Ascending aorta (tissue), 2 donors: ENCODE results near the gene JCHAIN. TPM values are rescaled to one million over a fixed set of nuclear protein-coding genes. Genes with fewer than 3 reads are reported as not detected.
A peak's percentile ranks its signal among the peaks of the same experiment; 100 is the strongest.
"Not testable (repeated sequence)": the region's sequence is repeated elsewhere in the genome, so short reads cannot be mapped to it uniquely, and the experiment has no call there.

ENCODE experiments used
- DNase-seq, 2 donors: peaks; one replicate each; pipeline ENCODE4 v3.0.0-alpha.2; 2019; ENCODE audit warnings: low spot score in 2 of 2
- H3K27ac ChIP-seq, 2 donors: fragments of 200-600 bp; sonication (generic); one replicate each; pipeline ENCODE4 v1.5.1; 2016 to 2017; ENCODE audit warnings: mild to moderate bottlenecking in 1 of 2
- H3K27me3 ChIP-seq: fragments of 200-600 bp; sonication (generic); one replicate; pipeline ENCODE4 v1.5.1; 2017
- H3K36me3 ChIP-seq, 2 donors: fragments of 200-600 bp; sonication (generic); one replicate each; pipeline ENCODE4 v1.5.1; 2016
- H3K4me1 ChIP-seq, 2 donors: fragments of 200-600 bp; sonication (generic); one replicate each; pipeline ENCODE4 v1.5.1; 2016 to 2017; ENCODE audit warnings: mild to moderate bottlenecking in 1 of 2
- H3K4me3 ChIP-seq, 2 donors: fragments of 200-600 bp; sonication (generic); one replicate each; pipeline ENCODE4 v1.5.1; 2016 to 2017; ENCODE audit warnings: mild to moderate bottlenecking in 1 of 2
- H3K9me3 ChIP-seq, 2 donors: fragments of 200-600 bp; sonication (generic); one replicate each; pipeline ENCODE4 v1.5.1; 2016
- intact Hi-C: fragments of 100-400 bp; cut with DNase I; formaldehyde crosslinking; loops from one replicate; pipeline ENCODE4 v1.15.1; 2023
- total RNA-seq: library from RNA; depleted of rRNA; stranded (reverse); fragments of >200 nt; gene quantifications from one replicate; pipeline ENCODE4 v1.1.0, GENCODE V29; 2016
- TF ChIP-seq, protein P1 (sequence below), 3 experiments: fragments of 200-600 bp in 2 of 3; fragments of 450-650 bp in 1 of 3; sonication (generic) in 2 of 3; IDR thresholded peaks; one replicate each; pipeline ENCODE4 v1.5.1; 2016 to 2019; ENCODE audit warnings: antibody characterized with exemption in 3 of 3, mild to moderate bottlenecking in 1 of 3, moderate library complexity in 1 of 3

JCHAIN gene
- total RNA-seq, 1 donor from 2014 or later = 4.0 TPM

DNA sequence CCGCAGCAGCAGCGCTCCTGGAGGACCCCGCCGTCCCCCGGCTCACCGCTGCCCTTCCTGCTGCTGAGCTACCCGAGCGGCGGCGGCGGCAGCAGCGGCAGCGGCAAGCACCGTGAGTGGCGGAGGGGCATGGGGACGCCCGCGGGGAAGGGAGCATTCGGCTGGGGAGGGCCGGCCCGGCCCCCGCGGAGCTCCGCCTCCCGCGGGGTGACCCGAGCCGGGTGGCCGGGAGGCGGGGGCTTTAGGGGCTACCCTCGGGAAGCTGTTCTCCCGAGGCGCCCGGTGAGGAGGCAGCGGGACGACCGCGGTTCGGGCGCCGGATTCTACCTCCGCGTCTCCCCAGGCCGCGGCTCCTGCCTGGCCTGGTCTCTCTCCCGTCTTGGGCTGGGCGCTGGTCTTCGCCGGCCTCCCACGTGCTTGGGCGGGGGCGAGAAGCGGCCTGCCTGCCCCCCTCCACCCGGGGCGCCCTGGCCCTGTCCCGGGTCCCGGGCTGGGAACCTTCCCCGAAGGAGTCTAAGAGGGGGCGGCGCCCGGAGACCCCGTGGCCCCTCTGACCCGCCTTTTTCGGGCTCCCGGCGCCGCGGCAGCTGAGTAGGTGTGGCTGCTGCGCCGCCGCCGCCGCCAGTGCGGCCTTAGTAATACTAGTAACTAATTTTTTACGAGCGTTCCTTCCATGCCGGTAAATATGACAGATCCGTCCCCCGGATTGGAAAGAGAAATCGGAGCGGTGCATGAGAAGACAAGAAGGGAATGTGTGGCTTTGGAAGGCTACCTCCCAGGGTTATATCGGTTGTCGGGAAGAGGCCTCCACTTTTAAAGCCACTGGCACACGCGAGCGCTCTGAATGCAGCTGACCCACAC is 39.1 kb upstream of the JCHAIN start:
- H3K9me3 ChIP-seq = no peaks in the 10 kb centered on the region
- H3K4me1 ChIP-seq = peaks cover 0 to 11% of the 10 kb centered on the region in 2 donors
- intact Hi-C loops = loop anchor here (1.0 to 5.0 kb wide), 3 partner anchors 17 to 482 kb away; partner anchors contain the start of genes GRSF1 and UTP3
- DNase-seq = peak; percentile 16 to 86
- peak overlapping the region; percentile 92 to 96 for H3K27ac ChIP-seq
- H3K4me3 ChIP-seq = peak overlapping the region; percentile 89 to 98
- H3K27me3 ChIP-seq = no peaks in the 10 kb centered on the region
- TF ChIP-seq, protein P1, sequence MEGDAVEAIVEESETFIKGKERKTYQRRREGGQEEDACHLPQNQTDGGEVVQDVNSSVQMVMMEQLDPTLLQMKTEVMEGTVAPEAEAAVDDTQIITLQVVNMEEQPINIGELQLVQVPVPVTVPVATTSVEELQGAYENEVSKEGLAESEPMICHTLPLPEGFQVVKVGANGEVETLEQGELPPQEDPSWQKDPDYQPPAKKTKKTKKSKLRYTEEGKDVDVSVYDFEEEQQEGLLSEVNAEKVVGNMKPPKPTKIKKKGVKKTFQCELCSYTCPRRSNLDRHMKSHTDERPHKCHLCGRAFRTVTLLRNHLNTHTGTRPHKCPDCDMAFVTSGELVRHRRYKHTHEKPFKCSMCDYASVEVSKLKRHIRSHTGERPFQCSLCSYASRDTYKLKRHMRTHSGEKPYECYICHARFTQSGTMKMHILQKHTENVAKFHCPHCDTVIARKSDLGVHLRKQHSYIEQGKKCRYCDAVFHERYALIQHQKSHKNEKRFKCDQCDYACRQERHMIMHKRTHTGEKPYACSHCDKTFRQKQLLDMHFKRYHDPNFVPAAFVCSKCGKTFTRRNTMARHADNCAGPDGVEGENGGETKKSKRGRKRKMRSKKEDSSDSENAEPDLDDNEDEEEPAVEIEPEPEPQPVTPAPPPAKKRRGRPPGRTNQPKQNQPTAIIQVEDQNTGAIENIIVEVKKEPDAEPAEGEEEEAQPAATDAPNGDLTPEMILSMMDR (IDR thresholded peaks at IDR 0.05) = no peak
- no peaks in the 10 kb centered on the region for H3K36me3 ChIP-seq

DNA sequence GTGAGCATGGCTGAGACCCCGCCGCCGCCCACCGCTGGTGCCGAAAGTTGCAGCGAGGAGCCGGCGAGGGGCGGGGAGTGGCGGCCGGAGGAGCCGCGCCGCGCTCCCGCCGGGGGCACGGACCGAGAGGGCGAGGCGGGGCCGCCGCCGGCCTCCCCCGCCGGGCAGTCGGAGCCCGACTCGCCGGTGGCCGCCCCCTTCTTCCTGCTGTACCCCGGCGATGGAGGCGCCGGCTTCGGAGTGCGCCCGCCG is 38.5 kb upstream of the JCHAIN start:
- no peak for DNase-seq
- Histone ChIP-seq H3K4me3 (peak overlapping the region; percentile 89 to 98), H3K27me3 (no peaks in the 10 kb centered on the region), H3K4me1 (peaks cover 0 to 11% of the 10 kb centered on the region in 2 donors), H3K9me3 (no peaks in the 10 kb centered on the region), H3K27ac (peak overlapping the region; percentile 92 to 96), H3K36me3 (no peaks in the 10 kb centered on the region)
- intact Hi-C loops = loop anchor here (1.0 to 5.0 kb wide), 3 partner anchors 17 to 482 kb away; partner anchors contain the start of genes GRSF1 and UTP3
- TF ChIP-seq, protein P1 (IDR thresholded peaks at IDR 0.05) = no peak

DNA sequence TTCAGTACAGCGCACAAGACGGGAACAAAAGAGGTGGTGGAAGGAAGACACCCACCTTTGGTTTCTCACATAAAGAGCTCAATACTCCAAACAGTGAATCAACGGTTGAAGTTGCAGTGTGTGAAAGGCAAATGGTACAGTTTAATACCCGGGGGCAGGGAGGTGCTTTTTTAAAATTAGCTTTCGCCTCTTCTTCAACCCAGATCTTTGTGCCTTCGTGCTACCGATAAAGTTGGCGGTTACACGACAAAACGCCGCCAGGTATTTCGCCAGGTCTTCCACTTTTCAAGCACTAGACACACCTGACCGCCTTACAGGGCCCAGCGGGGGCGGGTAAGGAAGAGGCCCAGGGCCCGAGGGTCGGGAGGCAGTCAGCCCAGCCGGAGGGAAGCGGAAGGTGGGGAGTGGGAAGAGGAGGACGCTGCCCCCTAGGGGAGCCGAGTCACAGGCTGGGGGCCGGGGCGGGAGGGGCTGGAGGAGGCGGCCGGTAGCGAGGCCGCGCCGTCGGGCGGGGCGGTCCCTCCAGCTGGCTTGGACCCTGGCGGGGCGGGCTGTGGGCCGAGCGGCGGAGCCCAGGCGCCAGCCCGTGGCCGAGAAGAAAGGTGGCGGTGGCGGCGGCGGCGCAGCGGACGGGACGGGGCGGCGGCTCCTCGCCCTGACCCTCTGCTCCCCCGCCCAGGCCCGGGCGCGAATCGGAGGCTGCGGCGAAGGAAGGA is 38.1 kb upstream of the JCHAIN start:
- peak; percentile 24 to 88 for DNase-seq
- Histone ChIP-seq H3K27me3 (no peaks in the 10 kb centered on the region), H3K36me3 (no peaks in the 10 kb centered on the region), H3K9me3 (no peaks in the 10 kb centered on the region), H3K27ac (peak overlapping the region; percentile 92 to 96), H3K4me3 (peak overlapping the region; percentile 89 to 98), H3K4me1 (peaks cover 0 to 11% of the 10 kb centered on the region in 2 donors)
- intact Hi-C loops = no loop called here
- TF ChIP-seq, protein P1 (IDR thresholded peaks at IDR 0.05) = peak; percentile 13 to 54 (median 28)

DNA sequence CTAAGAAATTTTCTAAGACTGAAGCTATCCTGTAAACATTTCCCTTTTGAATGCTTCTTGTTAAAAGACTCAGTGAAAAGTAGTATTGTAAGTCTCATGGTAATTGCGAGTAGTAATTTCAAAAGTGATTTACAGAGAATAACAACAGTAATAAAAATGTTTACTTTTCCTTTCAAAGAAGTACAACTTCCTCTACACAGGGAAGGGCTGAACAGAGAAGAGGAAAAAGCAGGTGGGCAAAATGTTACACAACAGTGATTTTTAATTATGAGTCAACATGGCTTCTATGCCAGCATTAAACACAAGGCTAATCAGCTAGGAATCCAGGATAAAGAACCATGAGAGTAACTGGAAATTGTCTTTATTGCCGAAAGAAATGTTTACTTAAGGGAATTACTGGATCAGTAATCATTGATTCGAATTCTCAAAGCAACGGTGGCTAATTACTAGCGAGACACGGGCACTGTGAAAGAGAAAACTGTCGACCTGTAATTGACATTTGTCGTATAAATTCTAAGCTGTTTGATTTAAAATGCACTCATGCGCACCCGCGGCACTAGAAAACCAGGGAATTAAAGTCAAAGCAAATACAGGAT is 37.4 kb upstream of the JCHAIN start:
- no peaks in the 10 kb centered on the region for H3K36me3 ChIP-seq
- TF ChIP-seq, protein P1 (IDR thresholded peaks at IDR 0.05) = no peak
- intact Hi-C loops = no loop called here
- no peaks in the 10 kb centered on the region for H3K9me3 ChIP-seq
- peak overlapping the region; percentile 89 to 98 for H3K4me3 ChIP-seq
- peak overlapping the region; percentile 92 to 96 for H3K27ac ChIP-seq
- H3K4me1 ChIP-seq = peaks cover 0 to 11% of the 10 kb centered on the region in 2 donors
- H3K27me3 ChIP-seq = no peaks in the 10 kb centered on the region
- DNase-seq = no peak

DNA sequence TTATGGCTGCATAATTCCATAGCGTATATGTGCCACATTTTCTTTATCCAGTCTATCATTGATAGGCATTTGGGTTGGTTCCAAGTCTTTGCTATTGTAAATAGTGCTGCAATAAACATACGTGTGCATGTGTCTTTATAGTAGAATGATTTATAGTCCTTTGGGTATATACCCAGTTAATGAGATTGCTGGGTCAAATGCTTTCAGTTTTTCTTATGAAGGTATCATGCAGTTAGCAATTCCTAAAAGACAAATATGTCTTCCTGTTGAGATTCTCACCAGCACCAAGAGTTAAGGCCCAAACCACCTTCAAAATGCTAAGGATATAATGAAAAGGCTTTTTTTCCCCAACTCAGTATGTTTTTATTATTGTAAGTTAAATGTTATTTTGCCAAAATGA is 36.3 kb upstream of the JCHAIN start:
- H3K27me3 ChIP-seq, DNase-seq, H3K36me3 ChIP-seq, intact Hi-C loops, H3K4me3 ChIP-seq, H3K9me3 ChIP-seq: not testable (repeated sequence)
- peak overlapping the region in 1 of 2 donors; percentile 96 for H3K27ac ChIP-seq
- H3K4me1 ChIP-seq = peaks cover 0 to 11% of the 10 kb centered on the region in 2 donors
